AG08395 (cell line): ENCODE results near the gene ACAA2.

Source experiments
- DNase-seq: peaks from one replicate; pipeline ENCODE4 v3.0.0; 2012; ENCODE audit warnings: mixed read lengths, low spot score

ACAA2 gene

GRCh38 chr18:49766646-49767045, 46.7 kb downstream of the ACAA2 start:
- DNase-seq = no peak

- no peak for DNase-seq
These were observed 49.3 kb downstream of the ACAA2 start for GRCh38 chr18:49764032-49764431.

- DNase-seq = no peak
These were observed 49.7 kb downstream of the ACAA2 start for GRCh38 chr18:49763590-49763989.

GRCh38 chr18:49762191-49763077, 50.9 kb downstream of the ACAA2 start:
- no peak for DNase-seq

- DNase-seq = no peak
These were observed 51.6 kb downstream of the ACAA2 start for GRCh38 chr18:49761771-49762170.

- no peak for DNase-seq
These were observed 55.1 kb downstream of the ACAA2 start for GRCh38 chr18:49758263-49758610.

GRCh38 chr18:49757513-49758262, 55.6 kb downstream of the ACAA2 start:
- no peak for DNase-seq

- DNase-seq = no peak
These were observed 56.5 kb downstream of the ACAA2 start for GRCh38 chr18:49756671-49757362.

- DNase-seq = no peak
These were observed 57.2 kb downstream of the ACAA2 start for GRCh38 chr18:49756135-49756534.

GRCh38 chr18:49755489-49755888, 57.8 kb downstream of the ACAA2 start:
- DNase-seq = no peak

GRCh38 chr18:49754866-49755265, 58.5 kb downstream of the ACAA2 start:
- no peak for DNase-seq

- no peak for DNase-seq
These were observed 59.7 kb downstream of the ACAA2 start for GRCh38 chr18:49753643-49754042.

GRCh38 chr18:49752095-49752457, 61.3 kb downstream of the ACAA2 start:
- DNase-seq = no peak

- no peak for DNase-seq
These were observed 61.8 kb downstream of the ACAA2 start for GRCh38 chr18:49751427-49752094.

- DNase-seq = no peak
These were observed 63.8 kb downstream of the ACAA2 start for GRCh38 chr18:49749563-49749962.

- no peak for DNase-seq
These were observed 65.5 kb downstream of the ACAA2 start for GRCh38 chr18:49747876-49748275.

- no peak for DNase-seq
These were observed 68.0 kb downstream of the ACAA2 start for GRCh38 chr18:49745045-49746014.

- no peak for DNase-seq
These were observed 68.8 kb downstream of the ACAA2 start for GRCh38 chr18:49744376-49745008.

GRCh38 chr18:49743117-49743567, 70.2 kb downstream of the ACAA2 start:
- DNase-seq = no peak

- DNase-seq = no peak
These were observed 70.8 kb downstream of the ACAA2 start for GRCh38 chr18:49742316-49743116.
